ENCODE measurements around the gene ANXA2.

ANXA2 gene

DNA sequence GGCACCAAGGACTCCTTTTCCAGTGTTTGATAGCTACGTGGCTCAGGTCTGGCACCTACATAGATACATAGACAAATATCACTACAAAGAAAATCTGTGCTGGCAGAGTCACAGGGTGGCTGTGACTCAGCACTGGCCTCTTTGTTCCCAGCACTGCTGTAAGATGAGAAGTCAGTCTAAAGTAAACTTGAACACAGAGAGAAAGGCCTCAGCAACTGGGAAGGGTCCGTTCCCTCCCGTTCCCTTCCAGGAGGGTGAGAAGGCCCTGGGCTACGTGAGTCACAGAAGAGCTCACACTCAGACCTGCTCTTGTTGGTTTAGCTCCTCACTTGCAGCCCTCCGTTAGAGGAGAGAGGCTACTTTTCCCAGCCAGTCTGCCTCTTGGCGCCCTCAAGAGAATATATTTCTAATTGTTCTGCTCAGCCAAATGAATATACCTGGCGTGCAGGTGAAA lies 23.1 kb downstream of the ANXA2 start:
- no peak for DNase-seq
- no peak for TF ChIP-seq GATA1 (IDR thresholded peaks at IDR 0.05; ENCODE audit: low read depth, low read length)
- TF ChIP-seq POLR2A (IDR thresholded peaks at IDR 0.05; ENCODE audit: low read length) = no peak

DNA sequence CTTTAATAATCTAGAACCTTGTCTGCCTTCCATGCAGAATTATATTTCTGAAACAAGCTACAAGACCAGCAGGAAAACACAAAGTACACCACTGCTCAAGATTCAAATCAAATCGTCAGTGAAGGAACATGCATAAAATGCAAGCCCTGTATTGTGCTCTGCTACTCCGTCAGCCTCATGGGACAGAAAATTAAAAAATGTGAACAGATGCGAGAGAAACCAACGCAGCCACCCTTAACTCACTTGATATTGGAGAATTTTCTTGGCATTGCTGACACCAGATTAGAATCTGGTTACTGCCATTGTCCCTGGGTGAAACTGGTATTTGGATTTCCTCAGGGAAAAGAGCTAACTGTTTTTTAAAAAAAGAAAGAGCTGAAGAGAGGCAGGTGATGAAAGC lies 23.6 kb downstream of the ANXA2 start:
- TF ChIP-seq GATA1 (IDR thresholded peaks at IDR 0.05; ENCODE audit: low read depth, low read length) = no peak
- TF ChIP-seq POLR2A (IDR thresholded peaks at IDR 0.05; ENCODE audit: low read length) = no peak
- no peak for DNase-seq

DNA sequence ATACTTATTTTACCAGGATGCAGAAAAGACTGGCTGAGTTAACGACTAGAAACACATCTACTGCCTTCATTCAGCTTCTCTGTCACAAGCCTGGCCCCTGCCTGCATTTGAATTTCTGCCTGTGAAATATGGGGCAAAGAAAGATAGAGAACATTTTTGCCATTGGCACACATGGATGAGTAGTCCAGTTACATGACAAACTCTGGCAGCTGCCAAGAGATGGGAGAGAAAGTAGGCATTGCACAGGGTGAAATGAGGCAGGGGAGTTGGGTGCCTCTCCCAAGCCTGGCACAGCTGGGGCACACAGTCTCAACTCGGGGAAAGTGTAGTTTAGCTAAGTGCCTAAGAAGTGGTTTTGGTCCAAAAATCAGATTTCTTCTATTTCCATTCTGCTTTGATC lies 24.0 kb downstream of the ANXA2 start:
- DNase-seq = no peak
- TF ChIP-seq POLR2A (IDR thresholded peaks at IDR 0.05; ENCODE audit: low read length) = no peak
- TF ChIP-seq GATA1 (IDR thresholded peaks at IDR 0.05; ENCODE audit: low read depth, low read length) = no peak

DNA sequence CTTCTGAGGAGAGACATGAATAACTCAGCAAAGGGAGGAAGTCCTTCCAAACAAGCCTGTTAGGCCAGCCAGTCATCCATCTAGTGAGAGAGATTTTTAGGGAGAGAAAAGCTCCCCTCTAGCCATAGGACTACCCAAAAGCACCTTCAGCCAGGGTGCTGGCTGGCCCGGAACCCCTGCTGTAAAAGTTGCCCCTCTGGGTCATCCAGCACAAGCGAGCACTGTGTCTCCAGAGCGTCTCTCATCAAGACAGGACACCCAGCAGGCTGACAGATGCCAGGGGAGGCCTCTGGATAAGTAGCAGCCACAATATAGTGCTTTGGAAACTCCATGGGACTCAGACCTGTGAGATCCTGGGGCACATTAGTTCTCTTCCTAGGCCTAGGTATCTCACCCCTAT lies 24.5 kb downstream of the ANXA2 start:
- no peak for TF ChIP-seq POLR2A (IDR thresholded peaks at IDR 0.05; ENCODE audit: low read length)
- TF ChIP-seq GATA1 (IDR thresholded peaks at IDR 0.05; ENCODE audit: low read depth, low read length) = no peak
- no peak for DNase-seq

DNA sequence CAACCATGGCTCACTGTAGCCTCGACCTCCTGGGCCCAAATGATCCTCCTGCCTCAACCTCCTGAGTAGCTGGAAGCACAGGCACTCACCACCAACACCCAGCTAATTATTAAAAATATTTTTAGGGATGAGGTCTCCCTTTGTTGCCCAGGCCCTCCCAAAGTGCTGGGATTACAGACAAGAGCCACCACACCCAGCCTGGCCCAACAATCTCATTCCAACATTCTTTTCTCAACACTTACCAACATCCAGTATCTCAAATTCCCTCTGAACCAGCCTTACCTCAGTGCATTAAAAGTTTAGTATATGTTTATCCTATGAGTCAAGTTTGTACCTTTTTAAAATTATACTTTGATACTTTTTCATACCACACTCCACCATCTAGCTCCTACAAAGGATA lies 25.0 kb downstream of the ANXA2 start:
- TF ChIP-seq POLR2A (IDR thresholded peaks at IDR 0.05; ENCODE audit: low read length) = no peak
- TF ChIP-seq GATA1 (IDR thresholded peaks at IDR 0.05; ENCODE audit: low read depth, low read length) = no peak
- no peak for DNase-seq

DNA sequence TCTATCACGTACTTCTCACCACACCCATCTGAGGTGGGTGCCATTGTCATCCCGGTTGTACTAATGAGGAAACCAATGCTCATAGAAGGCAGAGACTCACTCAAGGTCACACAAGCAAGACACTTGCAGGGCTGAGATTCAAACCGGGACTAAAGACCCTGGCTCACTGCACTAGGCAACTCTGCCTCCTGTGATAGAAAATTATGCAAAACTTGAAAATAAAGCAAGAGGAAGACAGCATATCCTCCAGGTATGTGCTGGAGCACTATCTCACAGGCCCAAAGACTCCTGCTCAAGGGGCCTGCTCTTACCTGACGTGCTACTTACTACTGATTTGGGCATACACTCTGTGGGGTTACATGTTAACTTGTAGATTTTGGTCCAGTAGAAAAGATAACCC lies 25.6 kb downstream of the ANXA2 start:
- TF ChIP-seq GATA1 (IDR thresholded peaks at IDR 0.05; ENCODE audit: low read depth, low read length) (no peak), POLR2A (IDR thresholded peaks at IDR 0.05; ENCODE audit: low read length) (no peak)
- no peak for DNase-seq

DNA sequence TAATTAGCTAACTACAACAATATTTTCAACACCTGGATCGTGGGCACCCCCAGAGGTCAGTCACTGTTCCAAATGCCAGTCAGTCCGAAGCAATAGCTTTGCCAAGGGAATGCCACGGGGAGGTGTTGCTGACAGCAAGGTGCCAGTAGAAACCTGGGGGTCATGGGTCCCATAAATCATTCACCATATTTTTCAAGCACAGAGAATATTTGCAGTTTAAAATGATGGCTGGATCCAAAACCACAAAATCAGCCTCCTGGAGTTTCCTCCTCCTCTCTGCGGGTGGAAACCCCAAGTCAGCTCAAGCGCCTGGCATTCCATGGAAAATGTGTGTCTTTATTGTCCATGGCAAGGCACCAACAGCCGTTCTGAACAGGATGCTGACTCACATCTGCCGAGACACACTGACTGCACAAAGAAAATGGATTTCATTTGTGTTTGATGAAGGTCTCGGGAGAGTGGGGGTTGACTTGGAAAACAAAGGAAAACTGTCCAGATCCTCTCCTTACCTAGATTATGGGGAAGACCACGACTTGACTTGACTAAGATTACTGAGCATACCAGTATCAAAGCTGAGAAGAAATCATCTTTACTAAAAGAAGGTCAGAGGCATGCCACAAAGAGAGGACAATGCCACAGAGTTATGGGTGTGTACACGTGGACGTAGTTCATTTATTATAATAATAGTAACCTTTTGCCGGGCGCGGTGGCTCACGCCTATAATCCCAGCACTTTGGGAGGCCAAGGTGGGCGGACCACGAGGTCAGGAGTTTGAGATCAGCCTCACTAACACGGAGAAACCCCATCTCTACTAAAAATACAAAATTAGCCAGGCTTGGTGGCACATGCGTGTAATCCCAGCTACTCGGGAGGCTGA lies 26.4 kb downstream of the ANXA2 start:
- no peak for DNase-seq

DNA sequence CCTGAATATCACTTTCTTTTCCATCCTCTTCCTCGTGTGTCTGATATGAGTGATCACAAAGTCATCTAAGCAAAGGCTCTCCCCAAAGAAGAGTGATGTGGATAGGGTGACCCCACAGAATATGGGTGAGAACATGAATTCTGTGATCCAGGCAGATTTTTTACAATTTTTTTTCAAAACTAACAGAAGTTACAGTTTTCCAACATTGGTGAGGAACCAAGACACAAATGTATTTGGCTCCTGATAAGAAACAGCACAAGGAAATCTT lies 27.0 kb downstream of the ANXA2 start:
- DNase-seq = no peak
- TF ChIP-seq GATA1 (IDR thresholded peaks at IDR 0.05; ENCODE audit: low read depth, low read length) = no peak
- TF ChIP-seq POLR2A (IDR thresholded peaks at IDR 0.05; ENCODE audit: low read length) = no peak

More for the DNA sequence above, 26.4 kb downstream of the ANXA2 start:
- no peak for TF ChIP-seq POLR2A (IDR thresholded peaks at IDR 0.05; ENCODE audit: low read length)
- TF ChIP-seq GATA1 (IDR thresholded peaks at IDR 0.05; ENCODE audit: low read depth, low read length) = no peak

DNA sequence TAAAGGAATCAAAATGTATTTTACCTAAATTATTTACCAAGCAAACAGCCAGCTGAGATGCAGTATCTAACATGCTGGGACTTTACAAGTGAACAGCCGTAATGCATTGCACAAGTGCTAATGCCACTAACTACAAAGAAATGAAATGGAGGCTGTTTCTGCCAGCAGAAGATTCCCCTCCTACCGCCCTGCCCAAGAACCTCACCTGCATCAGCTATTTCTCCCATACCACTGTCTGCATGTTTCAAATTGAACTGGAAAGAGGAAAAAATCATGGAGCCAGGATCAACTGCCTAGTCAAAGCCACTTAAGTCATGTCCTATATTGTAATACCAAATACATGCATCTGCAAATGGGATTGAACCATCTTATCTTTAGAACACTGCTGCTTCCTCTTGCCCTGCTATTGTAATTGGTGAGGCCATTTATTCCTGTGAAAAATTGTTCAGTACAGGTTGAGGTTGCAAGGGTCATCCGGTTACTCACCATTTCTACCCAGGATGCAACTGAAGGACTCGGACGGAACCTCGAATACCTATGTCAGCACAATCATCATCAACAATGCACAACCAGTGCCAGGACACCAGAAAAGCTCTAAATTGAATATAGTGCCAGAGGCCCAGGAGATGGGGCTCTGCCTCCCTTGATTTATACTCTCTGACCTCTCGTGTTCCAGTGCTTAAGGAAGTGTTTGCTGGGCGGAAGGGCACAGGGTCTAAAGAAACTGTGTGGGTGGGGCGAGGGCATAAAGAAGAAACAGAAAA lies 27.5 kb downstream of the ANXA2 start:
- TF ChIP-seq POLR2A (IDR thresholded peaks at IDR 0.05; ENCODE audit: low read length) (no peak), GATA1 (IDR thresholded peaks at IDR 0.05; ENCODE audit: low read depth, low read length) (no peak)
- DNase-seq = no peak

DNA sequence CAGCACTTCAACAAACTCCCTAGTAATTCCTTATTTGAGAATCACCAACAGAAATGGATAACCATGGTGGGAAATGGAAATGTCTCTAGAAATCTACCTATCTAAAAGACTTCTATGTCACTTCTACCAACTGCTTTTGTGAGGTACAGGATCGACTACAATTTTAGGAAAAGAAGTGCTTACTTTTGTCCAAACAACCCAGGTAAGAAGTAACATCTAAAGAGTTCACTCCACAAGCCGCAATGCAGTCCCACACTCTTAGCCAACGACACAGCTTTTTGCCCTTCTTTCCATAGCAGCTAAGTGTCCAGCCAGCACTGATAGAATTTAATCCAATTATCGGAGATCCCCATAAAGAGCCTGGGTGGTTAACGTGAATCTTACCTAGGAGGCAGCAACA lies 28.1 kb downstream of the ANXA2 start:
- DNase-seq = no peak
- TF ChIP-seq POLR2A (IDR thresholded peaks at IDR 0.05; ENCODE audit: low read length) (no peak), GATA1 (IDR thresholded peaks at IDR 0.05; ENCODE audit: low read depth, low read length) (no peak)

DNA sequence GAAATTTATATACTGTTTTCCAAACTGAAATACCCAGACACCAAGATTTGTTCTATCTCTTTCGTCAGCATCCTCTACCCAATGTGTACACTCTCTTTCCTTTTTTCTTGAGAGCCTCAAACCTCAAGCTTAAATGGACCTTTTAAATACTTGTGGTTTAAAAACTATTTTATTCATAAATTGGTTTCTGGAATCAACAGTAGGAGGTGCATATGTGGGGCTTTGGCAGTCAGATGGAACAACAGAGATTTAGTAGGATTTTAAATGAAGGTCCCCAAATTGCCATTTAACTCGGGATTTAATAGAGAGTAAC lies 33.2 kb downstream of the ANXA2 start:
- TF ChIP-seq POLR2A (IDR thresholded peaks at IDR 0.05; ENCODE audit: low read length) (no peak), GATA1 (IDR thresholded peaks at IDR 0.05; ENCODE audit: low read depth, low read length) (no peak)
- no peak for DNase-seq

DNA sequence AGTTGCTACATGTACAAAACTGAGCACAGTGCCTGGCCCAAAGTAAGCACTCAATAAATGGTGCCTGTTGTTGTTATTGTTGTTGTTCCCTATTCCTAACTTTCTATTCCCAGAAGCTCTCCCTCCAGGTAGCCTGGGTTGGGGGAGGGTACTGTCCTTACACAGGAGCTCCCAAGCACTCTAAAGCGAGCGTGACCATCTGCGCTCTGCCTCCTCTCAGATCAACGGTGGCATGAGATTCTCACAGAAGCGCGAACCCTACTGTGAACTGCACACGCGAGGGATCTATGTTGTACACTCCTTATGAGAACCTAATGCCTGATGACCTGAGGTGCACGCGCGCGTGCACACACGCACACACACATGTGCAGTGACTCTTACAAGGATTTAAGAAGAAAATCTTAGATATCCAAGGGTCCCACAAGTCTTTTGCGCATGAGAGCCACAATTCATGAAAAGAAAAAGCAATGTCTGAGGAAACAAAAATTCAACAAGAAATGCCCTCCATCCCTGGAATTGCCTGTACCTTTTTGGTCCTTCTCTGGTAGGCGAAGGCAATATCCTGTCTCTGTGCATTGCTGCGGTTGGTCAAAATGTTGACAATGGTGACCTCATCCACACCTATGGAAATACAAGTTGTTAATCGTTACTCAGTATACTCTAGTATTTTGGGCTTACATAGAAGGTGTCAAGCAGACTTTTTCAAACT lies 33.7 kb downstream of the ANXA2 start:
- TF ChIP-seq POLR2A (IDR thresholded peaks at IDR 0.05; ENCODE audit: low read length) (no peak), GATA1 (IDR thresholded peaks at IDR 0.05; ENCODE audit: low read depth, low read length) (no peak)
- no peak for DNase-seq

DNA sequence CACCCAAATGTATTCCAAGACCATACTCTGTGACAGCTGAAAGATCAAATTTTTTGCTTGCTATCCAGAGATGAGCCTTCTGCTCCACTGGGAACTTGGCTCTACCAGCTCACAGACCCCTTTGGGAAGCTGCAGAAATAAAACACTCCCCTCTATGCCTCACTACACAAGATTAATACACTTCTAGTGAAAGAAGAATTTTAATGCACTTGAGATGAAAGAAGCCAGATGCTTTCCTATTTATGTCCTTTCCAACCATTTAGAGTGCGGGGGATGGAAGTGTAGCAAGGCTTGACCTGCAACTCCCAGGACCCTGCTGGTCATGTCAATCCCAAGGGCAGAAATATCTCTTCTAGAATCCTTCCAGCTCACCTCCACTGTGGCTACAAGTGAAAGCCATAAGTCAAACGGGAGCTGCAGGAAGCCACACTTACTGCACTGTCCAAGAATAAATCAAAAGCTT lies 34.7 kb downstream of the ANXA2 start:
- TF ChIP-seq GATA1 (IDR thresholded peaks at IDR 0.05; ENCODE audit: low read depth, low read length) (no peak), POLR2A (IDR thresholded peaks at IDR 0.05; ENCODE audit: low read length) (no peak)
- DNase-seq = no peak
